Measurements from ENCODE around the gene ACTG2. TPM values are rescaled to one million over a fixed set of nuclear protein-coding genes. Genes with fewer than 3 reads are reported as not detected.

ACTG2 gene
- total RNA-seq, 3 donors from 2014 or later (not counting 1 experiment from before 2014, with no cell fraction given): not detected

GRCh38 chr2:73927344-73927743, 34.5 kb downstream of the ACTG2 start:
- no peak for ATAC-seq
- peak overlapping the region; percentile 88 for H3K4me3 ChIP-seq (ENCODE audit: low read length)
- intact Hi-C loops (cut with micrococcal nuclease): loop anchor here (2.0 kb wide), 2 partner anchors 57 to 105 kb away; partner anchors contain the start of gene TET3
- no peak for TF ChIP-seq CTCF (IDR thresholded peaks at IDR 0.05)
- Mint-ChIP-seq H3K4me3 (peak overlapping the region; percentile 80), H3K36me3 (no peaks in the 10 kb centered on the region), H3K9me3 (no peaks in the 10 kb centered on the region), H3K27ac (peak overlapping the region; percentile 95 to 96), H3K4me1 (peaks cover 41 to 49% of the 10 kb centered on the region in 2 donors), H3K27me3 (ENCODE audit: low read depth in 2 of 2) (no peaks in the 10 kb centered on the region)
- WGBS (ENCODE audit: insufficient coverage): 24% methylated on average over 5 of the region's 6 CpGs
- no peaks in the 10 kb centered on the region for H3K9me3 ChIP-seq (ENCODE audit: control insufficient read depth, insufficient read depth, low read length)
- no peak for DNase-seq
- peaks cover 23% of the 10 kb centered on the region for H3K4me1 ChIP-seq (ENCODE audit: control insufficient read depth, insufficient read depth, low read length)
- H3K27me3 ChIP-seq (ENCODE audit: control insufficient read depth, insufficient read depth, low read length): no peaks in the 10 kb centered on the region
- H3K36me3 ChIP-seq (ENCODE audit: control insufficient read depth, insufficient read depth, low read length): no peaks in the 10 kb centered on the region
- H3K27ac ChIP-seq (ENCODE audit: low read length): peak overlapping the region; percentile 99

- intact Hi-C loops (cut with micrococcal nuclease): no loop called here
- ATAC-seq (no peak), DNase-seq (peak in 1 of 2 donors; percentile 32)
- 90% methylated on average over 2 of the region's 2 CpGs for WGBS (ENCODE audit: insufficient coverage)
- TF ChIP-seq CTCF (IDR thresholded peaks at IDR 0.05): no peak
- H3K27me3 Mint-ChIP-seq (ENCODE audit: low read depth in 2 of 2): no peaks in the 10 kb centered on the region
- H3K9me3 Mint-ChIP-seq: no peaks in the 10 kb centered on the region
- peak overlapping the region; percentile 85 to 96 for H3K27ac Mint-ChIP-seq
- Histone ChIP-seq H3K36me3 (ENCODE audit: control insufficient read depth, insufficient read depth, low read length) (peaks cover 9% of the 10 kb centered on the region), H3K4me1 (ENCODE audit: control insufficient read depth, insufficient read depth, low read length) (peaks cover 23% of the 10 kb centered on the region), H3K27me3 (ENCODE audit: control insufficient read depth, insufficient read depth, low read length) (no peaks in the 10 kb centered on the region), H3K4me3 (ENCODE audit: low read length) (no peak overlapping the region), H3K9me3 (ENCODE audit: control insufficient read depth, insufficient read depth, low read length) (no peaks in the 10 kb centered on the region), H3K27ac (ENCODE audit: low read length) (peak overlapping the region; percentile 14)
- H3K4me3 Mint-ChIP-seq: no peak overlapping the region
- peaks cover 54 to 60% of the 10 kb centered on the region in 2 donors for H3K4me1 Mint-ChIP-seq
- no peaks in the 10 kb centered on the region for H3K36me3 Mint-ChIP-seq
Measured at GRCh38 chr2:73928963-73929347, 36.1 kb downstream of the ACTG2 start.

- WGBS (ENCODE audit: insufficient coverage): 89% methylated on average over 1 of the region's 2 CpGs
- peaks cover 23% of the 10 kb centered on the region for H3K4me1 ChIP-seq (ENCODE audit: control insufficient read depth, insufficient read depth, low read length)
- H3K27ac Mint-ChIP-seq: peak overlapping the region; percentile 85 to 96
Measured at GRCh38 chr2:73930386-73930785, 37.6 kb downstream of the ACTG2 start.

More at GRCh38 chr2:73930386-73930785, 37.6 kb downstream of the ACTG2 start:
- Mint-ChIP-seq H3K4me3 (no peak overlapping the region), H3K9me3 (no peaks in the 10 kb centered on the region), H3K36me3 (no peaks in the 10 kb centered on the region), H3K27me3 (ENCODE audit: low read depth in 2 of 2) (no peaks in the 10 kb centered on the region), H3K4me1 (peaks cover 56 to 60% of the 10 kb centered on the region in 2 donors)
- TF ChIP-seq CTCF (IDR thresholded peaks at IDR 0.05): no peak
- intact Hi-C loops (cut with micrococcal nuclease): no loop called here
- ATAC-seq (no peak), DNase-seq (no peak)
- Histone ChIP-seq H3K36me3 (ENCODE audit: control insufficient read depth, insufficient read depth, low read length) (peaks cover 17% of the 10 kb centered on the region), H3K9me3 (ENCODE audit: control insufficient read depth, insufficient read depth, low read length) (no peaks in the 10 kb centered on the region), H3K4me3 (ENCODE audit: low read length) (no peak overlapping the region), H3K27me3 (ENCODE audit: control insufficient read depth, insufficient read depth, low read length) (no peaks in the 10 kb centered on the region), H3K27ac (ENCODE audit: low read length) (no peak overlapping the region)
